A673 (cell line): Measurements from ENCODE around the gene CLK4. TPM values are rescaled to one million over a fixed set of nuclear protein-coding genes. Genes with fewer than 3 reads are reported as not detected.

Source experiments
- BruUV-seq: library from RNA; stranded (reverse); fragments of 400-500 nt; replicated peaks from 2 replicates; lab custom pipeline; 2021; lab: Mats Ljungman, UMichigan
- CTCF ChIA-PET: fragments of 300-600 bp; sonication (Branson Sonifier 250); formaldehyde crosslinking; loops from one replicate; lab custom pipeline; 2022; ENCODE audit warnings: antibody characterized with exemption; lab: Charles Lee
- POLR2A ChIA-PET: fragments of 300-600 bp; sonication (Branson Sonifier 250); formaldehyde crosslinking; loops from one replicate; lab custom pipeline; 2022; ENCODE audit warnings: antibody characterized with exemption; ENCODE audit not compliant: low non-redundant PET; lab: Charles Lee
- DNase-seq: peaks from one replicate; pipeline ENCODE4 v3.0.0-alpha.2; 2015; ENCODE audit warnings: low spot score
- H3K27ac ChIP-seq: fragments of 200-600 bp; sonication (generic); 2 replicates; pipeline ENCODE4 v1.5.1; 2016; ENCODE audit warnings: mixed run types, low read depth, mild to moderate bottlenecking, mixed read lengths, antibody characterized with exemption, low read length; ENCODE audit not compliant: poor library complexity, severe bottlenecking
- H3K27me3 ChIP-seq: fragments of 200-600 bp; sonication (generic); replicated peaks from 2 replicates; pipeline ENCODE4 v1.6.1; 2017; ENCODE audit warnings: mixed run types, low read depth, mild to moderate bottlenecking, mixed read lengths, antibody characterized with exemption, low read length; ENCODE audit not compliant: insufficient read depth, poor library complexity
- H3K36me3 ChIP-seq: fragments of 200-600 bp; sonication (generic); 2 replicates; pipeline ENCODE4 v1.6.1; 2016; ENCODE audit warnings: mixed run types, mild to moderate bottlenecking, mixed read lengths, antibody characterized with exemption, low read length; ENCODE audit not compliant: insufficient read depth, poor library complexity, severe bottlenecking
- H3K4me1 ChIP-seq: fragments of 200-600 bp; sonication (generic); 2 replicates; pipeline ENCODE4 v1.6.1; 2017; ENCODE audit warnings: mixed run types, mild to moderate bottlenecking, mixed read lengths, antibody characterized with exemption, low read length; ENCODE audit not compliant: insufficient read depth, poor library complexity, severe bottlenecking
- H3K4me3 ChIP-seq: fragments of 200-600 bp; sonication (generic); 2 replicates; pipeline ENCODE4 v1.5.1; 2016; ENCODE audit warnings: low read depth, mixed run types, mild to moderate bottlenecking, mixed read lengths, low read length; ENCODE audit not compliant: poor library complexity, severe bottlenecking
- H3K9me3 ChIP-seq: fragments of 200-600 bp; sonication (generic); 2 replicates; pipeline ENCODE4 v1.6.1; 2016; ENCODE audit warnings: mixed run types, low read depth, mild to moderate bottlenecking, mixed read lengths, antibody characterized with exemption, low read length; ENCODE audit not compliant: poor library complexity, severe bottlenecking
- EZH2 ChIP-seq: fragments of 200-600 bp; sonication (generic); IDR thresholded peaks from 2 replicates; pipeline ENCODE4 v1.6.1; 2017; ENCODE audit warnings: borderline replicate concordance, low read depth, mild to moderate bottlenecking, mixed read lengths, antibody characterized with exemption, low read length; ENCODE audit not compliant: poor library complexity, severe bottlenecking
- intact Hi-C: fragments of 100-400 bp; cut with micrococcal nuclease; formaldehyde crosslinking; loops from one replicate; pipeline ENCODE4 v1.10.0; 2022; ENCODE audit not compliant: unreplicated experiment
- total RNA-seq: library from RNA; stranded (reverse); gene quantifications from 2 replicates; pipeline ENCODE4 v1.2.3, GENCODE V29; 2021
- TF ChIP-seq, protein P1 (sequence below): fragments of 300-800, 200-600 bp; sonication (generic); conservative IDR thresholded peaks from 2 replicates; pipeline ENCODE4 v1.5.1; 2017; ENCODE audit warnings: low read depth, mild to moderate bottlenecking, antibody characterized with exemption, low read length, moderate library complexity, mixed read lengths

The CLK4 gene
- total RNA-seq, 1 experiment from 2014 or later, result 24.2 TPM

DNA sequence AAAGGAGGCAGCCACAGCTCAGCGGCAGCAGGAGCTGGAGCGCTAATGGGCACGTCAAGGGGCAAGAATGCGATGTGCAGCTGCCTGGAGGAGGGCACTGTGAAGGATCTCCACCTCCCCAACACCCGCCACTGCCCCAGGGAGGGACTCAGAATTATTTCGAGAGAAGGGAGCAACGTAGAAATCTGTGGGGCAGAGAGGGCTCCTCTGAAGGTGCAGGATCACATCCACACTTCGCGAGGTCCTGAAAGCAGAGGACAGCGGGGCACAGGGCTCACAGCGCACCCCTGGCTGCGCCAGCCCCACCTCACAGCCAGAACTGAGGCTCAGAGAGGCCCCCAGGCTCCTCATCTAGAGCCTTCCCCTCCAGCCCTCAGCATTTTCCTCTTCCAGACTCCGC, 44.6 kb downstream of the CLK4 start:
- Histone ChIP-seq H3K27ac (no peak overlapping the region), H3K4me3 (no peak overlapping the region), H3K36me3 (no peaks in the 10 kb centered on the region), H3K9me3 (no peaks in the 10 kb centered on the region), H3K4me1 (no peaks in the 10 kb centered on the region), H3K27me3 (peaks cover 2% of the 10 kb centered on the region)
- no peak for TF ChIP-seq EZH2
- TF ChIP-seq, protein P1, sequence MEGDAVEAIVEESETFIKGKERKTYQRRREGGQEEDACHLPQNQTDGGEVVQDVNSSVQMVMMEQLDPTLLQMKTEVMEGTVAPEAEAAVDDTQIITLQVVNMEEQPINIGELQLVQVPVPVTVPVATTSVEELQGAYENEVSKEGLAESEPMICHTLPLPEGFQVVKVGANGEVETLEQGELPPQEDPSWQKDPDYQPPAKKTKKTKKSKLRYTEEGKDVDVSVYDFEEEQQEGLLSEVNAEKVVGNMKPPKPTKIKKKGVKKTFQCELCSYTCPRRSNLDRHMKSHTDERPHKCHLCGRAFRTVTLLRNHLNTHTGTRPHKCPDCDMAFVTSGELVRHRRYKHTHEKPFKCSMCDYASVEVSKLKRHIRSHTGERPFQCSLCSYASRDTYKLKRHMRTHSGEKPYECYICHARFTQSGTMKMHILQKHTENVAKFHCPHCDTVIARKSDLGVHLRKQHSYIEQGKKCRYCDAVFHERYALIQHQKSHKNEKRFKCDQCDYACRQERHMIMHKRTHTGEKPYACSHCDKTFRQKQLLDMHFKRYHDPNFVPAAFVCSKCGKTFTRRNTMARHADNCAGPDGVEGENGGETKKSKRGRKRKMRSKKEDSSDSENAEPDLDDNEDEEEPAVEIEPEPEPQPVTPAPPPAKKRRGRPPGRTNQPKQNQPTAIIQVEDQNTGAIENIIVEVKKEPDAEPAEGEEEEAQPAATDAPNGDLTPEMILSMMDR, result no peak
- ChIA-PET POLR2A (no interaction called here), CTCF (no interaction called here)
- DNase-seq, result no peak
- intact Hi-C loops, result no loop called here
- BruUV-seq, result no TSS peak

DNA sequence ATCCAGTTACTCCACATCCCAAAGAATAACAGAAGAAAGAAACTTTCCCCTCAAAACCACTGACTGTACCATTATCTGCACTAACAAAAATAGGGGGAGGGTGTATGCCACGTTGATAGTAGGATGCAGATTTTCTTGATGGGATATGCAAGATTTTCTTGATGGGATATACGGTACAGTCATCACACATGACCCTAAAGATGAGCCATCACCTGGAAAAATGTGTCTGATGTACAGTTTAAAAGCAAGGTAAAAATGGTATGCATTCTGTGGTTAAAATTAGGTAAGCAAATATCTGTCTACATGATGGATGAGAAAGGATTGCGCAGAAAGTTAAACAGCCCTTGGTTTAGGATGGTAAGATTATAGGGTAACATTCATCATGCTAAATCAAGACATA, 45.2 kb downstream of the CLK4 start:
- BruUV-seq, result no TSS peak
- Histone ChIP-seq H3K4me1 (no peaks in the 10 kb centered on the region), H3K27ac (no peak overlapping the region), H3K9me3 (no peaks in the 10 kb centered on the region), H3K36me3 (no peaks in the 10 kb centered on the region), H3K27me3 (peaks cover 9% of the 10 kb centered on the region), H3K4me3 (no peak overlapping the region)
- DNase-seq, result no peak
- TF ChIP-seq EZH2, result no peak
- TF ChIP-seq, protein P1, result no peak
- intact Hi-C loops, result no loop called here
- CTCF ChIA-PET, result no interaction called here
- POLR2A ChIA-PET, result no interaction called here

DNA sequence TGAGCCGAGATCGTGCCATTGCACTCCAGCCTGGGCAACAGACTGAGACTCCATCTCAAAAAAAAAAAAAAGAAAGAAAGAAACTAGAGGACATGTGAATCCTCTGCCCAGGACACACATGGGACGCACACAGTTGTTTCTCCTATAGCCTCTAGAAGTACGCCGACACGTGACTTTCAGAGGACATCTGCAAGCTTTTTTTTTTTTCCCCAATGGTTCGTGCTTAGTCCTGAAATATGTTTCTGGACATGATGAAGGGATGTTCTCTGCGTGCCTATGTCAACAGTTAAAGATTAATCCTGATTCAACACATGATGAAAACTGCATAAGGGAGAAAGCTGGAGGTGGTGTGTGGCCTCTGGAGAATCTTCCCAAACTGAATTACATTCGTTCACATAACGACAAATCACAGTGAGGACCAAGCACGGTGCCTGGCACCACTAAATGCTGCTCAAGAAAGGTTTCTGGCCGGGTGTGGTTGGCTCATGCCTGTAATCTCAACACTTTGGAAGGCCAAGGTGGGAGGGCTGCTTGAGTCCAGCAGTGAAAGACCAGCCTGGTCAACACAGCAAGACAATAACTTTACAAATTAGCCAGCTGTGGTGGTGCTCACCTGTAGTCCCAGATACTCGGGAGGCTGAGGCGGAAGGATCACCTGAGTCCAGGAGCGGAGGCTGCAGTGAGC, 46.4 kb downstream of the CLK4 start:
- H3K4me1 ChIP-seq, result no peaks in the 10 kb centered on the region
- H3K36me3 ChIP-seq, result no peaks in the 10 kb centered on the region
- intact Hi-C loops, result no loop called here
- TF ChIP-seq EZH2, result no peak
- TF ChIP-seq, protein P1, result no peak
- H3K27ac ChIP-seq, result no peak overlapping the region
- BruUV-seq, result no TSS peak
- H3K4me3 ChIP-seq, result no peak overlapping the region
- ChIA-PET POLR2A (no interaction called here), CTCF (no interaction called here)
- H3K9me3 ChIP-seq, result no peaks in the 10 kb centered on the region
- DNase-seq, result no peak
- peaks cover 21% of the 10 kb centered on the region for H3K27me3 ChIP-seq
